SK-N-SH (cell line): ENCODE measurements around the gene HYAL2. TPM values are rescaled to one million over a fixed set of nuclear protein-coding genes. Genes with fewer than 3 reads are reported as not detected.

Experiments
- CTCF ChIA-PET: fragments of 300-600, 350-600 bp; formaldehyde crosslinking; extraction: SDS; loops from one replicate; lab custom pipeline; 2021; lab: Yijun Ruan, JAX
- POLR2A ChIA-PET: fragments of 350-600 bp; sonication (Branson Sonifier 250); formaldehyde crosslinking; extraction: SDS; loops from one replicate; lab custom pipeline; 2020; ENCODE audit warnings: antibody characterized with exemption, inconsistent platforms; lab: Yijun Ruan, JAX
- DNase-seq: peaks from one replicate; pipeline ENCODE4 v3.0.0; 2012
- H2AFZ ChIP-seq: fragments of 200-600 bp; sonication (generic); 2 replicates; pipeline ENCODE4 v1.8.1; 2016; ENCODE audit warnings: antibody characterized with exemption, mild to moderate bottlenecking, low read depth
- H3F3A ChIP-seq: fragments of 200-600 bp; sonication (generic); replicated peaks from 2 replicates; pipeline ENCODE3; 2016; ENCODE audit warnings: antibody characterized with exemption, mild to moderate bottlenecking; ENCODE audit not compliant: insufficient read depth
- H3K27ac ChIP-seq, 2 experiments: fragments of 200-500 bp in 1 of 2; fragments of 200-600 bp in 1 of 2; sonication (Bioruptor generic) in 1 of 2; sonication (generic), shearing (Covaris generic) in 1 of 2; 2 replicates each; pipeline versions ENCODE4 v1.5.1 to v1.6.1; 2014 to 2016; ENCODE audit warnings: low read depth in 2 of 2, inconsistent platforms in 1 of 2, low read length in 1 of 2, mild to moderate bottlenecking in 1 of 2, mixed read lengths in 1 of 2
- H3K27me3 ChIP-seq: fragments of 200-600 bp; sonication (generic), shearing (Covaris generic); 2 replicates; pipeline ENCODE4 v1.6.1; 2016; ENCODE audit warnings: mixed run types; ENCODE audit not compliant: insufficient read depth
- H3K36me3 ChIP-seq, 2 experiments: fragments of 200-500 bp in 1 of 2; fragments of 200-600 bp in 1 of 2; sonication (Bioruptor generic) in 1 of 2; sonication (generic) in 1 of 2; replicated peaks in 1 of 2; 2 replicates each; pipeline versions ENCODE3 to v1.5.1; 2014 to 2016; ENCODE audit warnings: low read length in 1 of 2, mild to moderate bottlenecking in 1 of 2; ENCODE audit not compliant: insufficient read depth in 2 of 2, control insufficient read depth in 1 of 2
- H3K4me1 ChIP-seq, 2 experiments: fragments of 200-500 bp in 1 of 2; fragments of 200-600 bp in 1 of 2; sonication (Bioruptor generic) in 1 of 2; sonication (generic), shearing (Covaris generic) in 1 of 2; 2 replicates each; pipeline versions ENCODE4 v1.5.1 to v1.6.1; 2014 to 2016; ENCODE audit warnings: low read depth in 1 of 2, low read length in 1 of 2, mixed run types in 1 of 2; ENCODE audit not compliant: insufficient read depth in 2 of 2, control insufficient read depth in 1 of 2
- H3K4me2 ChIP-seq: fragments of 200-600 bp; sonication (generic), shearing (Covaris generic); 2 replicates; pipeline ENCODE4 v1.6.1; 2017; ENCODE audit warnings: mixed run types
- H3K4me3 ChIP-seq, 2 experiments: fragments of 200-500 bp in 1 of 2; fragments of 200-600 bp in 1 of 2; sonication (Bioruptor generic) in 1 of 2; sonication (generic), shearing (Covaris generic) in 1 of 2; 2 replicates each; pipeline versions ENCODE4 v1.5.1 to v1.8.1; 2014 to 2016; ENCODE audit warnings: low read depth in 2 of 2, inconsistent platforms in 1 of 2, low read length in 1 of 2, mild to moderate bottlenecking in 1 of 2, mixed read lengths in 1 of 2, moderate library complexity in 1 of 2
- H3K79me2 ChIP-seq: fragments of 200-600 bp; sonication (generic); 2 replicates; pipeline ENCODE4 v1.8.1; 2017; ENCODE audit warnings: mild to moderate bottlenecking; ENCODE audit not compliant: insufficient read depth
- H3K9ac ChIP-seq: fragments of 200-600 bp; sonication (generic); 2 replicates; pipeline ENCODE4 v1.6.1; 2017; ENCODE audit warnings: mixed run types
- H3K9me2 ChIP-seq: fragments of 200-600 bp; sonication (generic); 2 replicates; pipeline ENCODE4 v1.6.1; 2017; ENCODE audit warnings: mixed run types
- H3K9me3 ChIP-seq: fragments of 200-600 bp; sonication (generic); 2 replicates; pipeline ENCODE4 v1.6.1; 2017; ENCODE audit warnings: mixed run types, mild to moderate bottlenecking, moderate library complexity
- H4K20me1 ChIP-seq: fragments of 200-600 bp; sonication (generic); 2 replicates; pipeline ENCODE4 v1.6.1; 2017; ENCODE audit warnings: mild to moderate bottlenecking, mixed run types; ENCODE audit not compliant: insufficient read depth
- EP300 ChIP-seq, 2 experiments: IDR thresholded peaks; 2 replicates each; pipeline versions ENCODE4 v1.4.0 to v1.6.1; 2012; ENCODE audit warnings: borderline replicate concordance in 1 of 2, low read depth in 1 of 2, low read length in 1 of 2
- FOSL2 ChIP-seq: IDR thresholded peaks from 2 replicates; pipeline ENCODE4 v1.4.0; 2012; ENCODE audit warnings: low read depth, mild to moderate bottlenecking, moderate library complexity, borderline replicate concordance
- FOXJ3 ChIP-seq: sonication (generic); formaldehyde crosslinking; IDR thresholded peaks from 2 replicates; pipeline ENCODE4 v1.5.1; 2020; ENCODE audit warnings: mild to moderate bottlenecking, missing genetic modification reagents
- GABPA ChIP-seq: IDR thresholded peaks from 2 replicates; pipeline ENCODE4 v1.4.0; 2012; ENCODE audit warnings: low read depth, mild to moderate bottlenecking
- IRF3 ChIP-seq: fragments of 150-350 bp; IDR thresholded peaks from 2 replicates; pipeline ENCODE4 v1.6.1; 2016; ENCODE audit warnings: mild to moderate bottlenecking, low read depth, low read length
- JUND ChIP-seq: IDR thresholded peaks from 2 replicates; pipeline ENCODE4 v1.4.0; 2012
- NRF1 ChIP-seq: IDR thresholded peaks from 2 replicates; pipeline ENCODE4 v1.6.1; 2012; ENCODE audit warnings: low read depth, mild to moderate bottlenecking, low read length
- PBX3 ChIP-seq: IDR thresholded peaks from 2 replicates; pipeline ENCODE4; 2012
- POLR2AphosphoS5 ChIP-seq: IDR thresholded peaks from 2 replicates; pipeline ENCODE4 v1.6.1; 2012; ENCODE audit warnings: low read depth, low read length
- RAD21 ChIP-seq: IDR thresholded peaks from 2 replicates; pipeline ENCODE4 v1.6.1; 2012; ENCODE audit warnings: mild to moderate bottlenecking, low read length
- RCOR1 ChIP-seq: fragments of 150-350 bp; IDR thresholded peaks from 2 replicates; pipeline ENCODE4 v1.6.1; 2017; ENCODE audit warnings: antibody characterized with exemption, low read length
- REST ChIP-seq: IDR thresholded peaks from 2 replicates; pipeline ENCODE4 v1.6.1; 2012; ENCODE audit warnings: mild to moderate bottlenecking, low read depth, low read length, moderate library complexity
- RFX5 ChIP-seq: IDR thresholded peaks from 2 replicates; pipeline ENCODE4 v1.6.1; 2012; ENCODE audit warnings: mild to moderate bottlenecking, improper control_type of control experiment, low read length
- RXRA ChIP-seq: IDR thresholded peaks from 2 replicates; pipeline ENCODE4 v1.4.0; 2012; ENCODE audit warnings: low read depth, mild to moderate bottlenecking, borderline replicate concordance
- TAF1 ChIP-seq: IDR thresholded peaks from 2 replicates; pipeline ENCODE4 v1.6.1; 2012; ENCODE audit warnings: low read depth, mild to moderate bottlenecking, low read length, moderate library complexity, borderline replicate concordance
- YY1 ChIP-seq: IDR thresholded peaks from 2 replicates; pipeline ENCODE4 v1.4.0; 2012; ENCODE audit warnings: low read depth, mild to moderate bottlenecking
- ZBTB33 ChIP-seq: IDR thresholded peaks from 2 replicates; pipeline ENCODE4 v1.4.0; 2012; ENCODE audit warnings: low read depth, borderline replicate concordance
- WGBS: methylation state at CpG from one replicate; pipeline ENCODE4 v1.1.6; 2017; ENCODE audit warnings: low lambda C conversion rate; 5-methylcytosine and 5-hydroxymethylcytosine counted together
- polyA plus RNA-seq, 3 experiments: library from polyadenylated mRNA; depleted of rRNA; stranded (reverse); fragments of >200 nt; gene quantifications; 2 replicates each; pipeline ENCODE4 v1.2.3, GENCODE V29; 2012

Gene HYAL2
- polyA plus RNA-seq, 1 of the 3 experiments (the other 2 are of a cell fraction), result 135 TPM

GRCh38 chr3:50271314-50271936, 51.1 kb downstream of the HYAL2 start (continued):
- TF ChIP-seq FOSL2 (no peak), RAD21 (no peak), RXRA (no peak), ZBTB33 (no peak), EP300 (IDR thresholded peaks at IDR 0.05; ENCODE audit: borderline replicate concordance in 1 of 2, low read depth in 1 of 2, low read length in 1 of 2) (no peak), YY1 (no peak), FOXJ3 (CRISPR knock-in tag) (no peak), PBX3 (no peak), POLR2AphosphoS5 (no peak), GABPA (no peak), RCOR1 (no peak), NRF1 (no peak), IRF3 (no peak)

- Histone ChIP-seq H2AFZ (no peak overlapping the region), H3K36me3 (no peaks in the 10 kb centered on the region), H4K20me1 (no peaks in the 10 kb centered on the region), H3K9me3 (no peaks in the 10 kb centered on the region), H3K4me1 (peaks cover 11 to 26% of the 10 kb centered on the region in 2 experiments; a peak in 2 of 4 replicates), H3K4me2 (peak overlapping the region; percentile 45; the same call in 1 of the 2 replicates), H3K27ac (no peak overlapping the region), H3K4me3 (no peak overlapping the region), H3K9me2 (no peaks in the 10 kb centered on the region), H3F3A (peaks cover 18% of the 10 kb centered on the region), H3K27me3 (0 out of 2 replicates have a peak, but pooled peaks cover 14% of the 10 kb centered on the region), H3K79me2 (no peaks in the 10 kb centered on the region), H3K9ac (no peak overlapping the region)
- ChIA-PET CTCF (interaction anchor here (0.8 to 12.2 kb wide), 8 partner anchors 11 to 157 kb away, joined by 3 to 206 read pairs (median 12); partner anchors contain the start of gene GNAT1), POLR2A (no interaction called here)
- no peak for TF ChIP-seq FOSL2
- no peak for TF ChIP-seq RFX5
- TF ChIP-seq IRF3, result no peak
- TF ChIP-seq REST, result no peak
- TF ChIP-seq JUND, result no peak
- no peak for TF ChIP-seq TAF1
- 74% methylated on average over 8 of the region's 19 CpGs for WGBS
- no peak for DNase-seq
Measured at GRCh38 chr3:50270422-50271224, 51.9 kb downstream of the HYAL2 start.
